HS-27A (cell line): ENCODE results near the gene LARP1.
"Not testable (repeated sequence)": the region's sequence is repeated elsewhere in the genome, so short reads cannot be mapped to it uniquely, and the experiment has no call there.

Experiments used
- DNase-seq: peaks from one replicate; pipeline ENCODE4 v3.0.0-alpha.2; 2012; ENCODE audit warnings: low read depth, missing footprints

LARP1 gene

GRCh38 chr5:154824070-154824469 lies 68.9 kb downstream of the LARP1 start:
- DNase-seq = no peak

- no peak for DNase-seq
Observed at GRCh38 chr5:154829181-154829588, 74.0 kb downstream of the LARP1 start.

GRCh38 chr5:154829589-154830218 lies 74.5 kb downstream of the LARP1 start:
- no peak for DNase-seq

- no peak for DNase-seq
Observed at GRCh38 chr5:154830219-154830595, 75.0 kb downstream of the LARP1 start.

GRCh38 chr5:154830596-154830995 lies 75.4 kb downstream of the LARP1 start:
- no peak for DNase-seq

- DNase-seq = no peak
Observed at GRCh38 chr5:154831451-154831850, 76.3 kb downstream of the LARP1 start.

- not testable (repeated sequence) for DNase-seq
Observed at GRCh38 chr5:154832804-154833203, 77.6 kb downstream of the LARP1 start.

GRCh38 chr5:154834053-154834452 lies 78.9 kb downstream of the LARP1 start:
- no peak for DNase-seq

- not testable (repeated sequence) for DNase-seq
Observed at GRCh38 chr5:154835701-154836052, 80.5 kb downstream of the LARP1 start.

GRCh38 chr5:154836225-154836624 lies 81.0 kb downstream of the LARP1 start:
- no peak for DNase-seq

GRCh38 chr5:154837009-154837901 lies 82.1 kb downstream of the LARP1 start:
- DNase-seq = no peak

GRCh38 chr5:154840435-154841272 lies 85.5 kb downstream of the LARP1 start:
- DNase-seq = no peak

GRCh38 chr5:154841273-154841661 lies 86.1 kb downstream of the LARP1 start:
- DNase-seq = no peak

GRCh38 chr5:154842689-154843530 lies 87.7 kb downstream of the LARP1 start:
- DNase-seq = no peak

GRCh38 chr5:154844809-154845208 lies 89.6 kb downstream of the LARP1 start:
- DNase-seq = no peak

- DNase-seq = no peak
Observed at GRCh38 chr5:154849264-154849785, 94.1 kb downstream of the LARP1 start.

GRCh38 chr5:154849791-154850201 lies 94.6 kb downstream of the LARP1 start:
- DNase-seq = no peak

GRCh38 chr5:154850255-154851062 lies 95.3 kb downstream of the LARP1 start, which contains the start of gene FAXDC2:
TSS of gene FAXDC2 (minus strand) at chr5:154850603. CDS start at chr5:154838178, 12,425 bp downstream.
- DNase-seq = no peak

GRCh38 chr5:154851351-154851750 lies 96.2 kb downstream of the LARP1 start:
- no peak for DNase-seq

- peak; percentile 79 for DNase-seq
Observed at GRCh38 chr5:154857530-154858296, 102.5 kb downstream of the LARP1 start.
